Adrenal gland (tissue), 5 donors: Measurements from ENCODE around the gene SLC22A3.

Experiments
- POLR2A ChIP-seq, 2 donors: fragments of 450-650 bp; IDR thresholded peaks; one replicate each; pipeline ENCODE4 v1.6.1; 2017; ENCODE audit warnings: antibody characterized with exemption in 2 of 2, mild to moderate bottlenecking in 2 of 2, moderate library complexity in 1 of 2
- TF ChIP-seq, protein P1 (sequence below), 6 experiments: fragments of 450-650 bp in 4 of 6; fragments of 200-600 bp in 2 of 6; sonication (generic) in 1 of 6; IDR thresholded peaks; 1 replicate in 5 of 6; 2 replicates in 1 of 6; pipeline versions ENCODE4 v1.5.1 to v1.8.0; 2016 to 2021; ENCODE audit warnings: antibody characterized with exemption in 6 of 6, mild to moderate bottlenecking in 2 of 6, moderate library complexity in 1 of 6
- donor health status: DM: no; HTN: no; CAD: no.

DNA sequence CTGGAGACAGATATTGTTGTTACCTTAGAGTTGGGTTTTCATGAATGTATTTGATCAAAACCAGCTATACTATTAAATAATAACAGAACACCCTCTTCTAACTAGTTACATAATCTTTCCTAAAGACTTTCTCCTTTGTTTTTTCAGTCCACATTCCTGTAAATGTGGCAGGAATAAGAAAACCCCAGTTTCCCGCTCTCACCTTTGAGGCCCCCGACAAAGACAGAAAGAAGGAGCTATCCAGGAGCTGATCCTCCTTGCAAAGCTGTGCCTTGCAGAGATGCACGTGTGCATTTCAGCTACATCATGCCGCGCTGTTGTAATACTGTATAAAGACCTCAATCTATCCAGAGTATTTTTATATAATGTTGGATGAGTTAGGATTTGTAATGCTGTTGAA, 102.7 kb downstream of the SLC22A3 start:
- TF ChIP-seq POLR2A (IDR thresholded peaks at IDR 0.05): no peak
- TF ChIP-seq, protein P1, sequence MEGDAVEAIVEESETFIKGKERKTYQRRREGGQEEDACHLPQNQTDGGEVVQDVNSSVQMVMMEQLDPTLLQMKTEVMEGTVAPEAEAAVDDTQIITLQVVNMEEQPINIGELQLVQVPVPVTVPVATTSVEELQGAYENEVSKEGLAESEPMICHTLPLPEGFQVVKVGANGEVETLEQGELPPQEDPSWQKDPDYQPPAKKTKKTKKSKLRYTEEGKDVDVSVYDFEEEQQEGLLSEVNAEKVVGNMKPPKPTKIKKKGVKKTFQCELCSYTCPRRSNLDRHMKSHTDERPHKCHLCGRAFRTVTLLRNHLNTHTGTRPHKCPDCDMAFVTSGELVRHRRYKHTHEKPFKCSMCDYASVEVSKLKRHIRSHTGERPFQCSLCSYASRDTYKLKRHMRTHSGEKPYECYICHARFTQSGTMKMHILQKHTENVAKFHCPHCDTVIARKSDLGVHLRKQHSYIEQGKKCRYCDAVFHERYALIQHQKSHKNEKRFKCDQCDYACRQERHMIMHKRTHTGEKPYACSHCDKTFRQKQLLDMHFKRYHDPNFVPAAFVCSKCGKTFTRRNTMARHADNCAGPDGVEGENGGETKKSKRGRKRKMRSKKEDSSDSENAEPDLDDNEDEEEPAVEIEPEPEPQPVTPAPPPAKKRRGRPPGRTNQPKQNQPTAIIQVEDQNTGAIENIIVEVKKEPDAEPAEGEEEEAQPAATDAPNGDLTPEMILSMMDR (IDR thresholded peaks at IDR 0.05): no peak
